GM21619 (cell line): Measurements from ENCODE around the gene PELO.
A peak's percentile ranks its signal among the peaks of the same experiment; 100 is the strongest.

Source experiments
- ATAC-seq: cut with Tn5 transposase; IDR thresholded peaks from one replicate; pipeline ENCODE4 v1.9.1; 2021; ENCODE audit not compliant: unreplicated experiment

PELO gene

GRCh38 chr5:52770287-52770939, 17.3 kb upstream of the PELO start:
- no peak for ATAC-seq

- ATAC-seq, result peak; percentile 97
These were observed 16.2 kb upstream of the PELO start for GRCh38 chr5:52771343-52772039.

GRCh38 chr5:52772668-52773067, 15.0 kb upstream of the PELO start:
- no peak for ATAC-seq

GRCh38 chr5:52773342-52773741, 14.4 kb upstream of the PELO start:
- no peak for ATAC-seq

GRCh38 chr5:52774005-52774410, 13.7 kb upstream of the PELO start:
- no peak for ATAC-seq

- no peak for ATAC-seq
These were observed 11.6 kb upstream of the PELO start for GRCh38 chr5:52776116-52776515.

- no peak for ATAC-seq
These were observed 10.5 kb upstream of the PELO start for GRCh38 chr5:52777186-52777585.

- no peak for ATAC-seq
These were observed 8.9 kb upstream of the PELO start for GRCh38 chr5:52778781-52779180.

- no peak for ATAC-seq
These were observed 8.5 kb upstream of the PELO start for GRCh38 chr5:52779213-52779612.

GRCh38 chr5:52783226-52783959, 4.3 kb upstream of the PELO start:
- ATAC-seq, result no peak

GRCh38 chr5:52784737-52785136, 3.0 kb upstream of the PELO start:
- ATAC-seq, result no peak

- ATAC-seq, result no peak
These were observed 1.3 kb upstream of the PELO start for GRCh38 chr5:52786391-52786790.

GRCh38 chr5:52786949-52787599, 642 bp upstream of the PELO start:
- peak; percentile 40 for ATAC-seq

- ATAC-seq, result no peak
These were observed 747 bp downstream of the PELO start for GRCh38 chr5:52788505-52788821.

- ATAC-seq, result no peak
These were observed 1.7 kb downstream of the PELO start for GRCh38 chr5:52789378-52789777.

GRCh38 chr5:52789851-52790250, 2.1 kb downstream of the PELO start:
- ATAC-seq, result no peak

GRCh38 chr5:52791366-52791765, 3.6 kb downstream of the PELO start:
- no peak for ATAC-seq

GRCh38 chr5:52794519-52794918, 6.8 kb downstream of the PELO start:
- no peak for ATAC-seq

- ATAC-seq, result no peak
These were observed 8.3 kb downstream of the PELO start for GRCh38 chr5:52796031-52796430.

GRCh38 chr5:52796516-52797103, 8.9 kb downstream of the PELO start:
- no peak for ATAC-seq

- ATAC-seq, result no peak
These were observed 11.2 kb downstream of the PELO start for GRCh38 chr5:52798938-52799337.
